Activated CD4-positive, alpha-beta T cell treated with anti-CD3 and anti-CD28 coated beads, Interleukin-2, amount 50 U/mL, for 4 hours (primary cell): ENCODE measurements around the gene PPAN.

Experiments used
- DNase-seq, 2 experiments: peaks; one replicate each; pipeline ENCODE4 v3.0.0-alpha.2; 2020

PPAN gene

GRCh38 chr19:10093295-10094186 is 12.6 kb upstream of the PPAN start:
- no peak for DNase-seq

- no peak for DNase-seq
These were observed 10.6 kb upstream of the PPAN start for GRCh38 chr19:10095622-10095947.

- DNase-seq: peak; percentile 77 to 83
These were observed 10.1 kb upstream of the PPAN start for GRCh38 chr19:10095948-10096614.

- no peak for DNase-seq
These were observed 9.6 kb upstream of the PPAN start for GRCh38 chr19:10096615-10096963.

GRCh38 chr19:10100163-10100785 is 5.9 kb upstream of the PPAN start:
- DNase-seq: no peak

- no peak for DNase-seq
These were observed 3.4 kb upstream of the PPAN start for GRCh38 chr19:10102787-10103236.

- no peak for DNase-seq
These were observed 2.0 kb upstream of the PPAN start for GRCh38 chr19:10104130-10104513.

- DNase-seq: peak; percentile 69 to 74
These were observed 1.3 kb upstream of the PPAN start for GRCh38 chr19:10104665-10105508.

- DNase-seq: peak; percentile 81 to 85
These were observed 558 bp upstream of the PPAN start for GRCh38 chr19:10105509-10106099.

GRCh38 chr19:10107254-10107653 is 1.1 kb downstream of the PPAN start:
- DNase-seq: no peak

- DNase-seq: no peak
These were observed 1.7 kb downstream of the PPAN start for GRCh38 chr19:10107817-10108367.

GRCh38 chr19:10109528-10109927 is 3.4 kb downstream of the PPAN start:
- DNase-seq: no peak

GRCh38 chr19:10110076-10110971 is 4.2 kb downstream of the PPAN start:
- no peak for DNase-seq

GRCh38 chr19:10110972-10111317 is 4.8 kb downstream of the PPAN start:
- DNase-seq: no peak

GRCh38 chr19:10111405-10111811 is 5.2 kb downstream of the PPAN start, which contains the start of gene P2RY11:
P2RY11 (plus strand) TSS chr19:10111693; CDS start chr19:10111722, 29 bp downstream.
- no peak for DNase-seq

- no peak for DNase-seq
These were observed 6.0 kb downstream of the PPAN start for GRCh38 chr19:10112037-10112761.

GRCh38 chr19:10112895-10113591 is 6.9 kb downstream of the PPAN start:
- DNase-seq: peak; percentile 64 to 69

- no peak for DNase-seq
These were observed 7.4 kb downstream of the PPAN start for GRCh38 chr19:10113592-10113963.

- DNase-seq: no peak
These were observed 7.9 kb downstream of the PPAN start for GRCh38 chr19:10113964-10114650.
